ENCODE data around the gene FOXQ1.
"Not testable (repeated sequence)": the region's sequence is repeated elsewhere in the genome, so short reads cannot be mapped to it uniquely, and the experiment has no call there.

FOXQ1 gene

GRCh38 chr6:1337791-1338190, 25.9 kb downstream of the FOXQ1 start:
- no peak overlapping the region for H3K4me3 ChIP-seq (ENCODE audit: low read depth, low read length)
- DNase-seq (ENCODE audit: low read depth): no peak
- TF ChIP-seq CTCF (IDR thresholded peaks at IDR 0.05; ENCODE audit: insufficient read depth, low read depth, low read length, missing control alignments): no peak

DNA sequence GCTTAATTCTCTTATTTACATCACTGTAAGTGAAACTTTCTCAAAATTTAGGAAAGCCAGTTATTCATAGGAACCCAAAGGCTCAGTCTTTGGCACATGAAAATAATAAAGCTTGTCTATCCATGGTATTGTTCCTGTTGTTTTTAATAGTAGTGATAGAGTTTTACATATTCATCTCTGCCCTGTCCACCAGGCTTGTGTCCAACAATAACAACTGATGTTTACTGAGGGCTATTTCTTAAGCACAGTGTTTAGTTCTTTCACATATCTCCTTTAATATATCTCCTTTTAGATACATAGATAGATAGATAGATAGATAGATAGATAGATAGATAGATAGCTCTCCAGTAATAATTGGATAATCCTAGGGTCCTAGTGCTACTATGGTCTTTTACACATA, 34.2 kb downstream of the FOXQ1 start:
- no peak for TF ChIP-seq CTCF (IDR thresholded peaks at IDR 0.05; ENCODE audit: insufficient read depth, low read depth, low read length, missing control alignments)
- DNase-seq (ENCODE audit: low read depth): no peak
- H3K4me3 ChIP-seq (ENCODE audit: low read depth, low read length): no peak overlapping the region

- H3K4me3 ChIP-seq (ENCODE audit: low read depth, low read length): no peak overlapping the region
- TF ChIP-seq CTCF (IDR thresholded peaks at IDR 0.05; ENCODE audit: insufficient read depth, low read depth, low read length, missing control alignments): no peak
- no peak for DNase-seq (ENCODE audit: low read depth)
Observed at GRCh38 chr6:1346558-1347091, 34.7 kb downstream of the FOXQ1 start.

DNA sequence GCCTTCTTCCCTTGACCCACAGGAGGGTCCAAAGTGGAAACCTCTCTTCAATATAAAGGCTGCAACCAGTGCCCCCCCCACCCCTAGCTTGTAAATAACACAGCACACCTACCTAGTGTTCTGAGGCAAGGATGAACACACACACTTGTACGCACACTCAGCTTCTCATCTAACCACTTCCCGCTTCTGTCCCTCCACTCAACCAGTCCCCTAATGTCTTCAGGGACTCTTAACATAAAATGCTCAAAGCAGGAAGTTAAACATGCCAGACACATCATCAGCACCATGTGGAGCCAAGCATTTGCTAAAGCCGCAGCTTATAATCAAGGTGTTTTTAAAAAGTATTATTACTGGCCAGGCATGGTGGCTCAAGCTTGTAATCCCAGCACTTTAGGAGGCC, 35.3 kb downstream of the FOXQ1 start:
- DNase-seq (ENCODE audit: low read depth): no peak
- no peak for TF ChIP-seq CTCF (IDR thresholded peaks at IDR 0.05; ENCODE audit: insufficient read depth, low read depth, low read length, missing control alignments)
- H3K4me3 ChIP-seq (ENCODE audit: low read depth, low read length): no peak overlapping the region

GRCh38 chr6:1348675-1349074, 36.8 kb downstream of the FOXQ1 start:
- H3K4me3 ChIP-seq (ENCODE audit: low read depth, low read length): no peak overlapping the region
- TF ChIP-seq CTCF (IDR thresholded peaks at IDR 0.05; ENCODE audit: insufficient read depth, low read depth, low read length, missing control alignments): no peak
- DNase-seq (ENCODE audit: low read depth): no peak

GRCh38 chr6:1349655-1350054, 37.8 kb downstream of the FOXQ1 start:
- TF ChIP-seq CTCF (IDR thresholded peaks at IDR 0.05; ENCODE audit: insufficient read depth, low read depth, low read length, missing control alignments): no peak
- no peak for DNase-seq (ENCODE audit: low read depth)
- no peak overlapping the region for H3K4me3 ChIP-seq (ENCODE audit: low read depth, low read length)

DNA sequence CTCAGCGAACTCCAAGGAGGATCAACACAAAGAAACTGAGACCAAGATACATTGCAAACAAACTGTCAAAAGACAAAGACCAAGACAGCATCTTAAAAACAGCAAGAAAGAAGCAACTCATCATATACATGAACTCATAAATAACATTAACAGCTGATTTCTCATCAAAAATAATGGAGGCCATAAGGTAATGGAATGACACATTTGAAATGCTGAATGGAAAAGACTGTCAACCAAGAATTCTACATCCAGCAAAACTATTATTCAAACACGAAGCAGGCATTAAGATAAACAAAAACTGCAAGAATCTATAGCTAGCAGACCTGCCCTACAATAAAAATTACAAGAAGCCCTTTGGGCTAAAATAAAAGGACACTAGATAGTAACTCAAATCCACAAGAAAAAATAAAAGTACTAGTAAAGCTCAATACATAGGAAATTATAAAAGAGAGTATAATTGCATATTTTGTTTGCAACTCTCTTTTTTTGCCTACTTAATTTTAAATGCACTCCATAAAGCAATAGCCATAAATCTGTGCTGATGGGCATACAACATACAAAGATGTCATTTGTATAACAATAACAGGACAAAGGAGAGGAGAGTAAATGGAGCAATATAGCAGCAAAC, 39.6 kb downstream of the FOXQ1 start:
- no peak for DNase-seq (ENCODE audit: low read depth)

DNA sequence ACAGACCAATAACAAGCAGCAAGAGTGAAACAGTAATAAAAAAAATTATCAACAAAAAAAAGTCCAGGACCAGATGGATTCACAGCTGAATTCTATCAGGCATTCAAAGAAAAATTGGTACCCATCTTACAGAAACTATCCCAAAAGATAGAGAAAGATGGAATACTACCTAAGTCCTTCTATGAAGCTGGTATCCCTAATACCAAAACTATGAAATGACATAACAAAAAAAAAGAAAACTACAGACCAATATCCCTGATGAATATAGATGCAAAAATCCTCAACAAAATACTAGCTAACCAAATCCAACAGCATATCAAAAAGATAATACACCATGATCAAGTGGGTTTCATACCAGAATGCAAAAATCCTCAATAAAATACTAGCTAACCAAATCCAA, 43.2 kb downstream of the FOXQ1 start:
- DNase-seq (ENCODE audit: low read depth); H3K4me3 ChIP-seq (ENCODE audit: low read depth, low read length): not testable (repeated sequence)

More for the DNA sequence above, 39.6 kb downstream of the FOXQ1 start:
- no peak overlapping the region for H3K4me3 ChIP-seq (ENCODE audit: low read depth, low read length)
- TF ChIP-seq CTCF (IDR thresholded peaks at IDR 0.05; ENCODE audit: insufficient read depth, low read depth, low read length, missing control alignments): no peak

GRCh38 chr6:1361717-1362116, 49.8 kb downstream of the FOXQ1 start:
- DNase-seq (ENCODE audit: low read depth); H3K4me3 ChIP-seq (ENCODE audit: low read depth, low read length): not testable (repeated sequence)
